ENCODE measurements around the gene RPL18A.

RPL18A gene

DNA sequence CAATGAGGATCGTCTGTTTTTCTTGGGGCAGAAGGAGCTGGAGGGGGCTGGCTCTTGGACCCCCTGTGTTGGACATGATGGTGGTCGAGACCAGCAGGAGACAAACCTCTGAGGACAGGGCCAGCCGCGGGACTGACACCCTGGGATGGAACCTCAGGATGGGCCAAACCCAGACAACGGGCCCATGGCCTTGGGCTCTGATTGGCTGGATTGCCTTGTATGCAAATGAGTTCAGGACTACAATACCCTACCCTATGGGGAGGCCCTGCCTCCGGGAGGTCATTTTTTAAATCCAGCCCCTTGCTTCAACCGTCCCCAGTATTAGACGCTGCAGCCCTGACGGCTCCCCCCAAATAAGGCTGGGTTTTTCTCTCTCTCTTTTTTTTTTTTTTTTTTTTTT is 34.1 kb downstream of the RPL18A start:
- Histone ChIP-seq H3K4me1 (ENCODE audit: insufficient read depth, insufficient read length) (no peaks in the 10 kb centered on the region), H3K9ac (ENCODE audit: insufficient read length, low read depth) (no peak overlapping the region), H3K27me3 (ENCODE audit: insufficient read depth, insufficient read length) (no peaks in the 10 kb centered on the region), H3K36me3 (ENCODE audit: insufficient read depth, insufficient read length, low read length) (no peaks in the 10 kb centered on the region), H3K9me3 (ENCODE audit: insufficient read depth, low read length) (no peaks in the 10 kb centered on the region), H3K4me3 (ENCODE audit: insufficient read length, low read depth) (no peak overlapping the region)
- TF ChIP-seq ZNF274 (IDR thresholded peaks at IDR 0.05; ENCODE audit: low read depth, low read length) (no peak), SUZ12 (IDR thresholded peaks at IDR 0.05; ENCODE audit: extremely low read depth, insufficient read depth, insufficient read length) (no peak), YY1 (IDR thresholded peaks at IDR 0.05; ENCODE audit: insufficient read depth, insufficient read length) (no peak)
- no peak for DNase-seq (ENCODE audit: low read depth, low spot score)

- no peak overlapping the region for H3K9ac ChIP-seq (ENCODE audit: insufficient read length, low read depth)
- H3K36me3 ChIP-seq (ENCODE audit: insufficient read depth, insufficient read length, low read length), result no peaks in the 10 kb centered on the region
- TF ChIP-seq YY1 (IDR thresholded peaks at IDR 0.05; ENCODE audit: insufficient read depth, insufficient read length) (no peak), ZNF274 (IDR thresholded peaks at IDR 0.05; ENCODE audit: low read depth, low read length) (no peak), SUZ12 (IDR thresholded peaks at IDR 0.05; ENCODE audit: extremely low read depth, insufficient read depth, insufficient read length) (no peak)
- DNase-seq (ENCODE audit: low read depth, low spot score), result no peak
- H3K4me1 ChIP-seq (ENCODE audit: insufficient read depth, insufficient read length), result no peaks in the 10 kb centered on the region
- peaks cover 24% of the 10 kb centered on the region for H3K9me3 ChIP-seq (ENCODE audit: insufficient read depth, low read length)
- H3K27me3 ChIP-seq (ENCODE audit: insufficient read depth, insufficient read length), result no peaks in the 10 kb centered on the region
- no peak overlapping the region for H3K4me3 ChIP-seq (ENCODE audit: insufficient read length, low read depth)
Observed at GRCh38 chr19:17902701-17903100, 43.0 kb downstream of the RPL18A start.

DNA sequence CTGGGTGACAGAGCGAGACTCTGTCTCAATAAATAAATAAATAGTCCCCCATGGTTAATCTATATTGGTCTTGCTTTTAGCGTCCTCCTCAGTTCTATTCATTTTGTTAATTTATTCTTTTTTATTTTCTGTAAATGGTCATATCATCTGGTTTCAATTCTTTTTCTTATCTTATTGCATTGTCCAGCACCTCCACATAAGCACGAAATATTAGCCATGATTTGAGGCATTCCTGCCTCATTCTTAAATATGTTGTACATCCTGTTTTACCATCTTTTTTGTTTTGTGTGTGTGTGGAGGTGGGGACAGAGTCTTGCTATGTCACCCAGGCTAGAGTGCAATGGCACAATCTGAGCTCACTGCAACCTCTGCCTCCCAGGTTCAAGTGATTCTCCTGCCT is 48.5 kb downstream of the RPL18A start:
- H3K4me3 ChIP-seq (ENCODE audit: insufficient read length, low read depth), result no peak overlapping the region
- no peak for DNase-seq (ENCODE audit: low read depth, low spot score)
- no peaks in the 10 kb centered on the region for H3K27me3 ChIP-seq (ENCODE audit: insufficient read depth, insufficient read length)
- H3K4me1 ChIP-seq (ENCODE audit: insufficient read depth, insufficient read length), result no peaks in the 10 kb centered on the region
- no peak for TF ChIP-seq SUZ12 (IDR thresholded peaks at IDR 0.05; ENCODE audit: extremely low read depth, insufficient read depth, insufficient read length)
- no peak for TF ChIP-seq ZNF274 (IDR thresholded peaks at IDR 0.05; ENCODE audit: low read depth, low read length)
- TF ChIP-seq YY1 (IDR thresholded peaks at IDR 0.05; ENCODE audit: insufficient read depth, insufficient read length), result no peak
- H3K9ac ChIP-seq (ENCODE audit: insufficient read length, low read depth), result no peak overlapping the region
- H3K36me3 ChIP-seq (ENCODE audit: insufficient read depth, insufficient read length, low read length), result no peaks in the 10 kb centered on the region
- peaks cover 15% of the 10 kb centered on the region for H3K9me3 ChIP-seq (ENCODE audit: insufficient read depth, low read length)

DNA sequence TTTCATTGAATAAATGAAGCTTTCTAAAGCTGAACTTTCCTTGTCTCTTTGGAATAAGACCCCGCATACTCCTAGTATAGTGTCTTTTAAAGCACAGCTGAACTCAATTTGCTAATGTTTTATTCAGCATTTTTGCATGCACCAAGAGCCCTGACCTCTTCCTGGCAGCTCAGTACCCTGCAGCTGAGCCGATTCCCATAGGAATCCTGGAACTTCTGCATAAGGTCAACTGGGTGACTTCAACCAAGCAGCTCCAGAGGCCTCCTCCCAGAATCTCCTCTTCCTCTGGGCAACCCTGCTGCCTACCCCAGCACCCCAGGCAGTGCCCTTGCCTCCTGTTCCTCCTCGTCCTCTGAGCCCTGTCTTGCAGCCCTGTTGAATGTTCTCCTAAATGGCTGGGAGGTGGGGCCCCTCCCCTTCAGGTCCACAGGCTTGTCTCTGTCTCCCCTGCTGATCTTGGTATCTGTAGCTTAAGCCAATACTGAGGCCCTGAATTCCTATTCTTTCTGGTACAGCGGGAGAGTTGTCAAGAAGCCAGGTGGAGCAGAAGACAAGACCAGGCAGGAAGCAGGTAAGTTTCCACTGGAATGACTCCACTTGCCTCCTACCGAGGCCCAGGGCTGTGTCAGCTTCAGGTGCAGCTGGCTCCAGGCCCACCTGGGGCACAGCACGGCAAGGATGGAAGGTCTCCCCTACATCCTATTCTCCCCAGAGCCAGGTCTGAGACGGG is 49.5 kb downstream of the RPL18A start:
- peak; percentile 65 for DNase-seq (ENCODE audit: low read depth, low spot score)
- H3K9me3 ChIP-seq (ENCODE audit: insufficient read depth, low read length), result peaks cover 19% of the 10 kb centered on the region

GRCh38 chr19:17910791-17911360 is 51.2 kb downstream of the RPL18A start:
- H3K9ac ChIP-seq (ENCODE audit: insufficient read length, low read depth), result no peak overlapping the region
- H3K27me3 ChIP-seq (ENCODE audit: insufficient read depth, insufficient read length), result no peaks in the 10 kb centered on the region
- no peak overlapping the region for H3K4me3 ChIP-seq (ENCODE audit: insufficient read length, low read depth)
- H3K36me3 ChIP-seq (ENCODE audit: insufficient read depth, insufficient read length, low read length), result no peaks in the 10 kb centered on the region
- no peaks in the 10 kb centered on the region for H3K4me1 ChIP-seq (ENCODE audit: insufficient read depth, insufficient read length)
- TF ChIP-seq ZNF274 (IDR thresholded peaks at IDR 0.05; ENCODE audit: low read depth, low read length), result no peak
- no peak for TF ChIP-seq YY1 (IDR thresholded peaks at IDR 0.05; ENCODE audit: insufficient read depth, insufficient read length)
- no peak for TF ChIP-seq SUZ12 (IDR thresholded peaks at IDR 0.05; ENCODE audit: extremely low read depth, insufficient read depth, insufficient read length)
- H3K9me3 ChIP-seq (ENCODE audit: insufficient read depth, low read length), result peaks cover 19% of the 10 kb centered on the region
- no peak for DNase-seq (ENCODE audit: low read depth, low spot score)

More for the DNA sequence above, 49.5 kb downstream of the RPL18A start:
- H3K36me3 ChIP-seq (ENCODE audit: insufficient read depth, insufficient read length, low read length), result no peaks in the 10 kb centered on the region
- H3K27me3 ChIP-seq (ENCODE audit: insufficient read depth, insufficient read length), result no peaks in the 10 kb centered on the region
- peak overlapping the region; percentile 23 for H3K9ac ChIP-seq (ENCODE audit: insufficient read length, low read depth)
- no peak overlapping the region for H3K4me3 ChIP-seq (ENCODE audit: insufficient read length, low read depth)
- H3K4me1 ChIP-seq (ENCODE audit: insufficient read depth, insufficient read length), result no peaks in the 10 kb centered on the region
- TF ChIP-seq ZNF274 (IDR thresholded peaks at IDR 0.05; ENCODE audit: low read depth, low read length) (no peak), YY1 (IDR thresholded peaks at IDR 0.05; ENCODE audit: insufficient read depth, insufficient read length) (no peak), SUZ12 (IDR thresholded peaks at IDR 0.05; ENCODE audit: extremely low read depth, insufficient read depth, insufficient read length) (no peak)

Measured in NT2/D1 (cell line).